GM18498 (cell line): ENCODE data around the gene OR2T35.
A peak's percentile ranks its signal among the peaks of the same experiment; 100 is the strongest.

Source experiments
- ATAC-seq: cut with Tn5 transposase; IDR thresholded peaks from one replicate; pipeline ENCODE4 v1.9.1; 2021; ENCODE audit warnings: mild to moderate bottlenecking, moderate library complexity; ENCODE audit not compliant: unreplicated experiment

Gene OR2T35

DNA sequence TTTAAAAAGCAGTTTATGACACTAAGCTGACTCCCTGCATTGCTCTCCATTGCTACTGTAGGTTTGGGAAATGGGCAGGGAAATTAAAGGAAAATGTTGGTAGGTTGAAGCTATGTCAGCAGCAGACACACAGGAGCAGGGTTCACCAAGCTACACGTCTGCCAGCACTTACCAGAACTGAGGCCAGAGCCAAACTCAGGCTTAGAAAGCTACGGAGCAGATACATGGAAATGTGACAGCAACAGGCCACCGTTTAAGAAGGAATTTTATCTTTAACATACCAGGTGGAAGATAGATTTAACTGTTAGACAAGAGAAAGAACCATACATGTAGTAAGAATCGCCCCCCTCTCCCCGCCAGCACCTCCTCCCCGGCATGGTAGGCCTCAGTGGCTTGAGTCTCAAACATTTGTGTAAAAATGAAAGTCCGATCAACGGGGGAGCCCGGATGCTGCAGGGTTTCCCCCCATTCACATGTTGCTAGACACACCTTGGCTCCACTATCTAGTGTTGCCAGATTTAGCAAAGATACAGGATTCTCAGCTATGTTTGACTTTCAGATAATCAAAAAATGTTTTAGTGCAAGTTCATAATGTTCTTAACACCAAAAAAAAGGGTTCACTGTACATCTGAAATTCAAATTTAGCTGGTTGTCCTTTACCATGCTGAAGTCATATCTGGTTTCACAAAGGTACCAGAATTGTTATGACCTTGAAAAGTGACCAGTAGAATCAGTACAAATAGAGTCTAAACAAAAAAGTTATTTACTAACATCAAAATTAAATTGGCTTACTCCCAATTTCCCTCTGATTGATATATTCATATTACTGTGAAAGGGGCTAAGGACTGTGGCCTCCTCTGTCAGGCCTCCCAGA, 16.9 kb downstream of the OR2T35 start:
- ATAC-seq = peak; percentile 93

DNA sequence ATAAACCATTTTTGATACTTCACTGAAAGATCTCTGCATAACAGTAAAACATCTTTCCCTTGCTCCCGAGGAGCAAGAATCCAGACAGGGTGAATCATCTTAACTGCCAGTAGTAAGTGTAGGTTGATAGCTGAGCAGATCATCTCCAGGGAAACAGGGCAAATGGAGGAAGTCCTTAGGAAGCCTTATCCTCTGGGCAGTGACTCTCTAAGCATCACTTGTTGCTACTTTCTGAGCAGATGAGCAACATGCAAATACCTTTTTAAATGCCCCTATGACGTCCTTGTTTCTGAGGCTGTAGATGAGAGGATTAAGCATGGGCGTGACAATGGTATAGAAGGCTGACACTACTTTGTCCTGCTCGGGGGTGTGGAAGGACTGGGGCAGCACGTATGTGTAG, 19.1 kb downstream of the OR2T35 start:
- ATAC-seq = no peak

- ATAC-seq = no peak
Measured at GRCh38 chr1:248625166-248625565, 19.9 kb downstream of the OR2T35 start.

DNA sequence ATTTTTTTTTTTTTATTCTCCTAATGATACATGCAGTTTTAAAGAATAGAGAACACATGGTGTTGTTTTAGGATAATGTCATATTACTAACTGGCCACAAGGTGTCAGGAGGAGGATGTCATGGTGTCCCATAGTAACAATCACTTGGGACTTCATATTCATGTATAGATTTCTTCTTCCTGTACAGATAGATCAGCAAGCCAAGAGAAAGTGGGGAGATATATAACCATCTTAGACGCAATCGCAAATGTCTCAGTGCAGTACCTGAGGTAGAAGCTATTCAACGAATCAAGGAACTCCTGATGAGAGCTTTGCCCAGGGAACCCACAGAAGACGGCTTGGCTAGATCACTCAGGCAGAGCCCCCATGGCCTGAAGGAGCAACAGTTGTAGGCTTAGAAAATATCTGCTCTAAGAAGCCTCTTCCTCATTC, 22.5 kb downstream of the OR2T35 start:
- ATAC-seq = peak; percentile 88

DNA sequence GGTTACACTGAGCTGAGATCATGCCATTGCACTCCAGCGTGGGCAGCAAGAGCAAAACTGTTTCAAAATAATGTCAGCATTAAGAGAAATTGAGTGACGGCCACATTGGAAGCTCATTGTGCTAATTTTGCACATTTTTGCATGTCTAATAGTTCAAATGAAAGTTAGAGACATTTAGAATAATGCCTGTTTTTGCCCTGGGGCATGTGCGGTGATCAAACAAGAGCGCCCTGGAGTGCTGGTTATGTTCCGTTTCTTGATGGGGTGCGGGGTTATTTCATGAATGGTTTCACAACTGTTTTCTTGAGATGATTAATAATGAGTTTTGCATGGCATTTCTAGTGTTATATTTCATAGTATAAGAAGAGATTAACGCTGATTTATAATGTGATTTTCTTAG, 23.3 kb downstream of the OR2T35 start:
- ATAC-seq = no peak

- ATAC-seq = no peak
Measured at GRCh38 chr1:248618878-248619277, 26.2 kb downstream of the OR2T35 start.

DNA sequence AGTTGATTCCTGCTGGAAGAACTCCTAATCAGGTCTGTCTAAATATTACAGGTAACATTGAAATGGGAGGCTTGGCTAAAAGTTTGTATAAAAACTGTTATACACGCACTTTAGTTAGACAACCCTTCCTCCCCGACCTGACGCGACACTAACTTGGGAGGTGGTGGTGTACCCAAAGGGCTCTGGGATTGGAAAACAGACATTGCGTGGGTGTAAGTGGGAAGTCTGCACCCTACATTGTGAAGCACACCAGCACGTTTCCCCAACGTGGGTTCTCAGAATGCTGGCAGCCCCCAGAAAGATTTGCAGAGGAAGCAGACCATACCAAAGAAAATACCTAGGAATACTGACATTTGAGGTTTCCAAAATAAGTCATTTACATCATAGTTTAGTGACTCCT, 27.0 kb downstream of the OR2T35 start:
- ATAC-seq = no peak

GRCh38 chr1:248613742-248614141, 31.3 kb downstream of the OR2T35 start:
- no peak for ATAC-seq

GRCh38 chr1:248611883-248612414, 33.1 kb downstream of the OR2T35 start:
- no peak for ATAC-seq

GRCh38 chr1:248610301-248610700, 34.8 kb downstream of the OR2T35 start:
- ATAC-seq = no peak

- no peak for ATAC-seq
Measured at GRCh38 chr1:248599396-248599795, 45.7 kb downstream of the OR2T35 start.

- no peak for ATAC-seq
Measured at GRCh38 chr1:248597589-248597988, 47.5 kb downstream of the OR2T35 start, which contains the start of gene OR2T10. TSS of gene OR2T10 (minus strand) at chr1:248597700. CDS start at chr1:248593768, 3,932 bp downstream.

- no peak for ATAC-seq
Measured at GRCh38 chr1:248596615-248597014, 48.5 kb downstream of the OR2T35 start.

- ATAC-seq = no peak
Measured at GRCh38 chr1:248593226-248593625, 51.9 kb downstream of the OR2T35 start.

- no peak for ATAC-seq
Measured at GRCh38 chr1:248592655-248593054, 52.4 kb downstream of the OR2T35 start.

DNA sequence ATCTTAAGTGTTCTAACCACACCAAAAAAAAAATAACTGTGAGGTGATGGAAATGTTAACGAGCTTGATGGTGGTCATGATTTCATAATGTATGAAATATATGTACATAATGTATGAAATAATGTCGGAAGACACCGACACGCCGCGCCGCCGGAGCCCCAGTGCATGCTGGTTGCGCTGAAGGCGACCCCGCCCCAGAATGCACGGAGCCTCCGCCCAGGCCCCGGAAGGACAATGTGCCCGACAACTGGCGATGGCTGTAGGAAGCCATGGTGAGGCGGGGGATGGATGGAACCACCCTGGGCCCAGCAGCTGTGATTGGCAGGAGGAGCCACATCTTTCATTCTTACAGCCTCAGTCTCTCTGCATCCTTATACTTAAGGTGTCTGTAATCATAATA, 55.0 kb downstream of the OR2T35 start:
- no peak for ATAC-seq

- ATAC-seq = no peak
Measured at GRCh38 chr1:248589334-248589733, 55.7 kb downstream of the OR2T35 start.
